ENCODE results near the gene VPREB1.
"Not testable (repeated sequence)": the region's sequence is repeated elsewhere in the genome, so short reads cannot be mapped to it uniquely, and the experiment has no call there.

GRCh38 chr22:22260169-22260568 lies 15.6 kb downstream of the VPREB1 start:
- TF ChIP-seq POLR2AphosphoS2 (conservative IDR thresholded peaks at IDR 0.05; ENCODE audit: low read length); PHF8 (IDR thresholded peaks at IDR 0.05; ENCODE audit: borderline replicate concordance, low read depth); JUN (IDR thresholded peaks at IDR 0.05); BHLHE40 (IDR thresholded peaks at IDR 0.05; ENCODE audit: low read depth, low read length); POLR2A (IDR thresholded peaks at IDR 0.05; ENCODE audit: low read length); EP300 (IDR thresholded peaks at IDR 0.05): not testable (repeated sequence)
- TF ChIP-seq, protein P1, sequence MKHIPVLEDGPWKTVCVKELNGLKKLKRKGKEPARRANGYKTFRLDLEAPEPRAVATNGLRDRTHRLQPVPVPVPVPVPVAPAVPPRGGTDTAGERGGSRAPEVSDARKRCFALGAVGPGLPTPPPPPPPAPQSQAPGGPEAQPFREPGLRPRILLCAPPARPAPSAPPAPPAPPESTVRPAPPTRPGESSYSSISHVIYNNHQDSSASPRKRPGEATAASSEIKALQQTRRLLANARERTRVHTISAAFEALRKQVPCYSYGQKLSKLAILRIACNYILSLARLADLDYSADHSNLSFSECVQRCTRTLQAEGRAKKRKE (CRISPR knock-in tag; IDR thresholded peaks at IDR 0.05; ENCODE audit: low read depth) = not testable (repeated sequence)
- TF ChIP-seq, protein P2, sequence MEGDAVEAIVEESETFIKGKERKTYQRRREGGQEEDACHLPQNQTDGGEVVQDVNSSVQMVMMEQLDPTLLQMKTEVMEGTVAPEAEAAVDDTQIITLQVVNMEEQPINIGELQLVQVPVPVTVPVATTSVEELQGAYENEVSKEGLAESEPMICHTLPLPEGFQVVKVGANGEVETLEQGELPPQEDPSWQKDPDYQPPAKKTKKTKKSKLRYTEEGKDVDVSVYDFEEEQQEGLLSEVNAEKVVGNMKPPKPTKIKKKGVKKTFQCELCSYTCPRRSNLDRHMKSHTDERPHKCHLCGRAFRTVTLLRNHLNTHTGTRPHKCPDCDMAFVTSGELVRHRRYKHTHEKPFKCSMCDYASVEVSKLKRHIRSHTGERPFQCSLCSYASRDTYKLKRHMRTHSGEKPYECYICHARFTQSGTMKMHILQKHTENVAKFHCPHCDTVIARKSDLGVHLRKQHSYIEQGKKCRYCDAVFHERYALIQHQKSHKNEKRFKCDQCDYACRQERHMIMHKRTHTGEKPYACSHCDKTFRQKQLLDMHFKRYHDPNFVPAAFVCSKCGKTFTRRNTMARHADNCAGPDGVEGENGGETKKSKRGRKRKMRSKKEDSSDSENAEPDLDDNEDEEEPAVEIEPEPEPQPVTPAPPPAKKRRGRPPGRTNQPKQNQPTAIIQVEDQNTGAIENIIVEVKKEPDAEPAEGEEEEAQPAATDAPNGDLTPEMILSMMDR (IDR thresholded peaks at IDR 0.05) = not testable (repeated sequence)

Data from A549 (cell line).